Adrenal gland (tissue), 5 donors: Measurements from ENCODE around the gene ZNF341.

Experiments used
- CTCF ChIP-seq, 6 experiments: fragments of 450-650 bp in 4 of 6; fragments of 200-600 bp in 2 of 6; sonication (generic) in 1 of 6; IDR thresholded peaks; 1 replicate in 5 of 6; 2 replicates in 1 of 6; pipeline versions ENCODE4 v1.5.1 to v1.8.0; 2016 to 2021; ENCODE audit warnings: antibody characterized with exemption in 6 of 6, mild to moderate bottlenecking in 2 of 6, moderate library complexity in 1 of 6
- POLR2A ChIP-seq, 2 donors: fragments of 450-650 bp; IDR thresholded peaks; one replicate each; pipeline ENCODE4 v1.6.1; 2017; ENCODE audit warnings: antibody characterized with exemption in 2 of 2, mild to moderate bottlenecking in 2 of 2, moderate library complexity in 1 of 2
- donor health status: DM: no; HTN: no; CAD: no.

GRCh38 chr20:33826270-33826897 lies 94.6 kb downstream of the ZNF341 start:
- TF ChIP-seq POLR2A (IDR thresholded peaks at IDR 0.05) (no peak), CTCF (IDR thresholded peaks at IDR 0.05) (no peak)
